GM21529 (cell line): ENCODE measurements around the gene NAA50.

Experiments
- ATAC-seq: cut with Tn5 transposase; IDR thresholded peaks from one replicate; pipeline ENCODE4 v1.9.1; 2021; ENCODE audit not compliant: unreplicated experiment

Gene NAA50

DNA sequence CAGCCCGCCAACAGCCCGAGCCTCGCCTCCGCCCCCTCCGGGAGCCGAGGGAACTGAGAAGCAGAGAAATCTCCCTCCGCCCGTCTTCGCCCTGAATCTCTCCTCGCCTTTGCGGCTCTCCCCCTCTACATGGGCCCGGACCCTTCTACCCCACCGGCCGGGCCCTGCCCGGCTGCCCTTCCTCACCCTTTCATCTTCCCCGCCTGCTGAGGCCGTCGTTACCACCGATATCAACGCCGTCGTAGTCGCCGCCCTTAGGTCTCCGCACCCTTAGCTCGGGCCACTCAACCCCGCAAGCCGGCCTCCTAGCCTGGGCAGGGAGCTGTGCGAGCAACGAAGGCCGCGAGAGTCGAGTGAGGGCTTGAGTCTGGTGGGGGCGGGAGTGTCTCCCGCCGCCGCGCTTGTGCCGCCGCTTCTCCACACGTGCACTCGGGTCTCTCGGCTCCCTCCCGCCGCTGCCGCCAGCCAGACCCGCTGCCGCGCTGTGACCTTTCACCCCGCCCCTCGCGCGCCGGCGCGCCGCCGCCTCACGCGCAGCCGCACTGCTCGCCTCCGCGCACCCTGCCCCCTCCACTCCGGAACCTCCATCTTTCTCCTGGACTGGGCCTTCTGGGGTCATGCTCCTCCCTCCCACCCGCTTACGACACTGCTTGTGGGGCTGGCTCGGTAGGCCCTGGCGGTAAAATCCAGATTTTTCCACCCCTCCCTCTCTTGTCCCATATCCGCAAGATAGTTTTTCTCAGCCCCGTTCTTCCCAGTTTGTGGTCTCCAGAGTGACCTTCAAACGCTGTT lies at the start of gene NAA50:
Gene NAA50 (minus strand): TSS at position 494 of the 792 bp plus-strand sequence. CDS start 300 bp downstream, at position 194.
- ATAC-seq: peak; percentile 42

DNA sequence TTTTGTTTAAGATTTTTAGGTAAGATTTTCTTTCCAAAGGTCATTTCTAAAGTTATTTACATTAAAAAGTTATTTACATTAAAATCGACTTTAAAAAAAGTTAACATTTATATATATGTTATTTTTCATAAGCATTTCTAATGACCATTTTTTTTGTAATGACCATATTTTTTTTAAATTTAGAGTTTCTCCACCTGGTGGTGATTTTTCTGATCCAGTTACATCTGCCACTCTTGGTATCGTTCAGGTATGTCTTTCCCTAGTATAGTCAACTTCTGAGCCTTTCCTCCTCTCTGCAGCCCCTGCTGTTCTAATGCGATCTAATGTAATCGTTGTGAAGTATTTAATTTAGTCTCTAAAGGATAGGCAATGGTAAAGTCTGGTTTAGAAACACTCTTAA lies 49.6 kb upstream of the NAA50 start:
- ATAC-seq: no peak

DNA sequence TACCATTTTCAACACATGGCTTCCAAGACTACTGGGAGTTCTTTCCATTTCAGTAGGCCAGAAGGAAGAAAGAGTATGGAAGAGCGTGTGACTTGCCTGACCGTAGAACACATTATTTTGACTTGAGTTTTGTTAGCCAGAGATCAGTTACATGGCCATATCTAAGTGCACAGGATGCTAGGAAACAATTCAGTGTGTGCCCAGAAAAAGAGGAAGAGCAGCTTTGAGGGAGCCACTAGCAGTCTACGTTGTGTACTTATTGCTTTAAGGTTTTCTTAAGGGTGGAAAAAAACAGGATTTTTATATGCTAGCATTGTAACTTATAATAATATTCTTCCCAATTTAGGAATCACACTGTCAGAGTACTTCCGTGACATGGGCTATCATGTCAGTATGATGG lies 48.5 kb upstream of the NAA50 start:
- no peak for ATAC-seq

DNA sequence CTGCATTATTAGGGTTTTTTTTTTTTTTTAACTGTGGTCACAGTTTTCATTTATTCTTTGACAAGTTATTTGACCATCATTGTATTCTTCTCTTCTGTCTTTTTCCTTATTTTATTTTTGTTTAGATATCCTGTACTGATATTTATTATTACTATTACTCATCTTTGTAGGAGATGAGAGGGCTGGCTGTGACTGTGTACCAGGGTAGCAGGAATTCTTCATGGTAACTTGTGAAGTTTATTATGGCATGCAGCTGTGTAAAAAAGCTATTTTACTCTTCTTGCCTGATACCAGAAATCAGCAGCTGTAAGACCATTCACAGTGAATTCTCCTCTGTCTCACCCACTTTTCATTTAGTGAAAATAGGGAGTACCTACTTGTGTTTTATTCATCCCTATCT lies 45.3 kb upstream of the NAA50 start:
- no peak for ATAC-seq

DNA sequence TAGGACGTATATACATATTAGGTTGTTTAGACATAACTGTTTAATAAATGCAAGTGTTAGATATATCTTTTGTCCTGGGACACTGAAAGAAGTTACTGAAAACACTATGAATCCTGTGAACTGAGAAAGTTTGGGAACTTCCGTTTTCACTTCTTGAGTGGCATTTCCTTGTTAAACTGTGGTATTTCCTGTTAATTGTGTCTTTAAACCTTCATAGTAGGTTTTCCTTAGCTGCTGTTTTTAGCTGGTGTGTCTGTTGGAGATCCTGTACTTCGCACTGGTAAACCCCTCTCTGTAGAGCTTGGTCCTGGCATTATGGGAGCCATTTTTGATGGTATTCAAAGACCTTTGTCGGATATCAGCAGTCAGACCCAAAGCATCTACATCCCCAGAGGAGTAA lies 37.9 kb upstream of the NAA50 start:
- ATAC-seq: no peak

DNA sequence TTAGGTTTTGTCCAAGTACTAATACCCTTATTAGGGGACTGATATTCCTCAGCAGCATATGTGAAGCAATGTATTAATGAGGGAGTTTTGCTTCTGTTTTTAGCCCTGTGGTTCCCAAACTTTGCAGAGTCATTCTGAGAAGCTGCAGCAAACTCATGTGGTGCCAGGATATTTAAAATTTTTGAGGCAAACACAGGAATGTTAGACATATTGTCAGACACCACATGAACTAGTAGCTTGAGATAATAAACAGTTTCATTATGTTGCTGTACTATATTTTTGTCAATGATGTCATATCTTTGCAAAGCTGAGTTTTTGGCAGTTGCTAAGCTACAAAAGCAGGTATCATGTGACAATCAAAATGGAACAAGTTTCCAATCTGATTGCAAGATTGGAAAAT lies 37.4 kb upstream of the NAA50 start:
- peak; percentile 60 for ATAC-seq

DNA sequence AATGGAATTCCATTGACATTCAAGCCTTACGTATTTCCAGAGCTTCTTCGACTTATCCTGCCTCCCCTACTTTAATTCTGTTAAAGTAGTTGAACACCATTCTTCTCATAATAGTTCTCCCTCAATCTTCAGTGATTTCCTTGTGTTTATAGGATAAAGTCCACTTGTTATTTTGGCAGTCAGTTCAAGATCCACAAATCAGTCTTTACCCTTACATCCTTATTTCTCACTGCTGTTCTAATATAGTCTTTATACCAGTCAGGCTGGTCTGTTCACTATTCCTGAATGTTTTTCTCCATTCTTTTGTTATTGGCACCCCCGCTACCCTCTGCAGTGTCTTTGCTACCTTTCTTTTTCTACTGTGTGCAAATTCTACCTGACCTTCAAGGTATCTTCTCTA lies 30.5 kb upstream of the NAA50 start:
- ATAC-seq: no peak

DNA sequence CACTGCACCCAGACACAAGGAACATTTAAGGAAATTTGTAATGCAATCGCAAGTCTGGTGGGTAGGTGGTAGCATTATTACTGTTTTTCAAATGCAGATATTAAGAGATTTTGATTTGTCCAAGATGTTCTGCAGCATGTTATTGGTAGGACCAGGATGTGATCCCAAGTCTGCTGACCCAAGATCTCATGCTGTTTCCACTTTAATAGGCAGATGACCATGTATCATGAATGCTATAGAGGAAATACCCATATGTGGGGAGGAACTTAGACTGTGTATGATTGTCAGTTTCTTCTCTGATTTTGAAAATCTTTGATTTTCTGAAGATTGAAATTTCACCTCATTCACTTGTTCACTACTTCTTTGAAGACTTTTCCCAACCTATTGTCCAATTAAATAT lies 29.5 kb upstream of the NAA50 start:
- no peak for ATAC-seq

DNA sequence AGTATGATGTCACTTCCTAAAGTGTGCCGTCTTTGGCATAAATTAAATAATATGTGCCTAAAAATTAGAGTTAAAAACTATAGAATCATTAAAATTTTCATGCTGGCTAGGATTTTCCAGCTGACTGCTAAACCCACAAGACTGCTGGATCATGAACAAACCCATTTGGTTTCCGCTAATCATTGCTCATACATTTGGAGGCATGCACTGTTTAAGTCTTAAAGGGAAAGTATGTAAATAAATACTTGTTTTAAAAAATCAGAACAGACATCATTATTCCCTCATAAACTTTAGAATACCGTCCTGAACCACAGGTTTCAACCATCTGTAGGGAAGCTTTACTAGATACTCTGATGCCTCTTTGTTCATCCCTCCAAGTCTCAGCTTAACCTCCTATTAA lies 27.3 kb upstream of the NAA50 start:
- ATAC-seq: no peak

DNA sequence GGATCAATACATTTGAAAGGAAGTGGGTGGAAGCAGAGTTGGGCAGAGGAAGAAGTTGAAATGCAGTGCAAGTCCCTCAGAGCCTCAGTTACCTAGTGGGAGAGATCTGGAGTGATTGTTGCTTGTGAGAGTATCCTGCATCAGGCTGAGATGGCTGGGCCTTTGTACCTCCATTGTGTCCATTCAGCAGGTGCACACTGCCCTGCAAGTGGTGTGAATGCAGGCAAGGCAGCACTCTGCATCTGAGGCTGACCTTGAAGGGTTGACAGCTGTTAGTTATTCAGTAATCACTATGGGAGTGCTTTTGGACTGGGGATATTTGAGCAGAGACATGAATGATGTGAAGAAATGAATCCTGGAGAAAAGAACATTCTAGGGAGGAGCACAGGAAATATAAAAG lies 25.9 kb upstream of the NAA50 start:
- ATAC-seq: no peak

DNA sequence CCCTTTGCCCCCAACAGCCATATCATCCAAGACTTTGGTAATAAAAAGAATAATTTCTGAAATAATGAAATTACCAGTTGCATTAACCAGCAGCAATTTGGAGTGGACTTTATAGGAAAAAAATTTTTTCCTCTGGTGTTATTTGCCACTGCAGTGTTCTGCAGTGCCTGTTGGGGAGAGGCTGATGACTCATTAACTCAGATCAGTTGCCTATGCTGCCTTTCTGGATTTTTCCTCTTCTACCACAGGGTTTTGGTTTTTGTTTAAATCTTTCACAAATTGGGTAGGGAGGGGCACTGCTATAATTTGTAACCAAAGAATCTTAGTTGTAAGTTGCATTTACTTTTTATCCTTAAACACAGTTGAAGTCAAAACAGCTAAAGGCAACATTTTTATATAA lies 23.5 kb upstream of the NAA50 start:
- ATAC-seq: peak; percentile 86

DNA sequence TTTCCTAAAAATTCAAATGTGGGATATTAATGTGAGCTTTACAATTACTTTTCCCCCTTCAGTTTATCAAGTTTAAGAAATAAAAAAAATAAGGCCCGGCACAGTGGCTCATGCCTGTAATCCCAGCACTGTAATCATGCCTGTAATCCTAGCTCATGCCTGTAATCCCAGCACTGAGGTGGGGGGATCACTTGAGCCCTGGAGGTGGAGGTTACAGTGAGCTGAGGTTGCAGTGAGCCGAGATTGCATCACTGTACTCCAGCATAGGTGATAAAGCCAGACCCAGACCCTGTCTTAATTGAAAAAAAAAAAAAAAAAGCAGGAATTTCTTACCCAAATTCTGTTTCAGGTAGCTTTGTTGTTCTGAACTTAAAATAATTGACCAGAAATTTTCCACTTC lies 18.6 kb upstream of the NAA50 start:
- ATAC-seq: no peak

DNA sequence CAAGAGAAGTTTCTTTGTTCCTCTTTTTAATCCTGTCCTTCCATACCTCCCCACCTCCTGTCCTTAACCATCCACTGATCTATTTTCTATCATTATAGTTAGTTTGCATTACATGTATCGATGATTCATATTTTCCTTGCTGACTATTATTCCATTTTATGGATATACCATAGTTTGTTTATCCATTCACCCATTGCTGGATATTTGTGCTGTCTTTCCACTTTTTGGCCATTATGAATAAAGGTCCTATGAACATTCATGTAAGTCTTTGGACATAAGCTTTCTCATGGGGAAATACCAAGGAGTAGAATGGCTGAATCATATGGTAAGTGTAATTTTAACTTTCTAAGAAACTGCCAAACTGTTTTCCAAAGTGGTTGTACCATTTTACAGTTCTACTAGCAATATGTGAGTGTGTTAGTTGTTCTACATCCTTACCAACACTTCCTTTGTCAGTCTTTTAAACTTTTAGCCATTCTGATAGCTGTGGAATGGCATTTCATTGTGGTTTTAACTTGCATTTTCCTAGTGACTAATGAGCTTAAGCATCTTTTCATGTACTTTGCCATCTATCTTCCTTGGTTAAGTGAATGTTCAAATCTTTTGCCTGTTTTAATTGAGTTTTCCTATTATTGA lies 12.5 kb upstream of the NAA50 start:
- ATAC-seq: no peak

DNA sequence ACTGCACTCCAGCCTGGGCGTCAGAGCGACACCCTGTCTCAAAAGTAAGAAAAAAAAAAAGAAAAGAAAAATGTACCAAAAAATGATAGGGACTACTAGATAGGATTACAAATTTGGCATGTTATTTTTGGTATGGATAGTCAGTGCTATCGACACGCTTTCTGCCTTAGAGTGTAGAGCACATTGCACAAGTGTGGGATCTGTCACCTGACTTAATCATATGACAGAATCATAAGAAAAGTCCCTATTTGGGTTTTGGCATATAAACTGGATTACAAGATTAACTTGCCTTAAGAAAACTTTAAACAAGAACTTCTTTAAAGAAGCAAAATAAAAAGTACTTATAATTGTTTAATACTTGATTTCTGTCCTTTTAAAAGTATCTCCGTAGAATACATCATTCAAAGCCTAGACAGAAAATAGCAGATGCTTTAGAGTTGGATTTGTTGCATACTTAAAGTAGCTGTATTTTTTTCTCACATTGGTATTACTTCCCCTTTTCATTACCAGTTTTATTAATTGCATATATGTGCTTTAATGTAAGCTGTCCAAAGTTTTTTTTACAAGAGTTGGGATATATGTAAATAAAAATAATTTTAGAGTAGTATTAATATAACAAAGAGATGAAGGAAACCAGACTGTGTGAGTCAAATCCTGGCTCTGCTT lies 8.6 kb upstream of the NAA50 start:
- no peak for ATAC-seq

DNA sequence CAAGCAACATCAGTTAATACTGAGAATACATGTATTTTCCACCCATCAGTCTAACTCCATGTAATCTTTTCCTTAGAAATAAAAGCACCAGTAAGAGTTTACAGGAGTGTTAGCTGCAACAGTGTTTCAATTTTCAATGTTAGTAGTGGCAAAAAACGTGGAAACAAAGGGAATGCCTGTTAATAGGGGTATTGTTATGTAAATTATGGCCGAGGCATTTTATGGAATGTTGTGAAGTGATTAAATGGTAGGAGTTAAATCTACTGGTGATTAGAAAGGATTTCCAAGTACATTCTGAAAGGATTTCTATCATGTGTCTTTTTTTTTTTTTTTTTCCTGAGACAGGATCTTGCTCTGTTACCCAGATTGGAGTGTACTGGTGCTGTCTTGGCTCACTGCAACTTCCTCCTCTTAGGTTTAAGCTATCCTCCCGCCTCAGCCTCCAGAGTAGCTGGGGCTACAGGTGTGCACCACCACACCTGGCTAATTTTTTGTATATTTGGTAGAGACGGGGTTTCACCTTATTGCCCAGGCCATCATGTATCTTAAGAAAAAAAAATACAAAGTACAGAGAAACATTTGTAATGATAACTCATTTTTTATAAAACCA lies 7.4 kb upstream of the NAA50 start:
- ATAC-seq: no peak

DNA sequence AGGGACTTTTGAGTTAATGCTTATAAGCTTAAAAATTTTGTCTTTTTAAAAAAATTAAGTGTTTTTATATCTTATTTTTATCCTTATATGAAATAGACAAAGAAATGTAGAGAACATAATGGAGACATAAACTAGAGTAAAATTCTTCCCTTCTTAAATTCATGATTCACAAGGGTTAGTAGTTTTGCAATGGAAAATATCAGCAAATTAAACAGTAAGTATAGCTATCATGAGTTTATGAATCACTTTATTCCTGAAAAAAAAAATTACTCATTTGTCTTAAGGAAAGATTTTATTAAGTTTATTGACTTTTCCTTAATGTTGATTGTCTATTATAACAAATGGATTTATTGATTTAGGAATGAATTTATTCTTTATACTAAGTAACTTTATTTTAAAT lies 5.1 kb upstream of the NAA50 start:
- no peak for ATAC-seq

DNA sequence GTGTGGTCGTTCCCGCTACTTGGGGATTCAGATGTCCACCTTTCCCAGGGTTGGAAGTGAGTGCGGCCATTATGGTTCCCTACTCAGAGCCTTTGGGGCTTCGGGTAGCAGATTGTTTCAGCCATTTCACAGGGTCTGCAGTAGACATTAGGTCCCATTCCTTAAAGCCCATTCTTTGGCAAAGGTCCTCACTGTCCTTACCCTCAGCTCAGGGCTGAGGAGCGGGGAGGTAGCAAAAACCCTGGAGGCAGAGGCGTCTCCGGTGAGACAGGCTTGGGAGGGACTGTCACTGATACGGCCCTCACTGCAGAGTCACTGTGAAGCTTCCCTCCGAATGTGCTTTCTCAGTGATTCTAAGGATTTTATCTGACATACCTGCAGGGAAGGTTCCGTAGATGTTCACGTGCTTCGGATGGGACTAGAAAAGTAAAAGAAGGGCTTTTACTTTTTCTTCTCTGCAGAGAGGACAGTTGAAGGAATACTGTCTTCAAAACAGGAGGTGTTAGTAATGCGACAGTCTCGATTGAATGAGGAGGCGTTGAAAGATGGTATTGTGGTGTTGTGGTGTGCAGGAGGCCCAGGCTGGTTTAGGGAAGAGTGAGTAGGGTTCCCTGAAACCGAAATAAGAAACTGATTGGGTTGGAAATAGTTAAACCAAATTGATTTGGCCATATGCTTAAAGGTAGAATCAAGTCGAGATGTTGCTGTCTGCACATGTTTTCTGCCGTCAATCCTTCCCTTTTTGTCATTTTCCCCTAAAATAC lies 1.4 kb upstream of the NAA50 start:
- no peak for ATAC-seq

DNA sequence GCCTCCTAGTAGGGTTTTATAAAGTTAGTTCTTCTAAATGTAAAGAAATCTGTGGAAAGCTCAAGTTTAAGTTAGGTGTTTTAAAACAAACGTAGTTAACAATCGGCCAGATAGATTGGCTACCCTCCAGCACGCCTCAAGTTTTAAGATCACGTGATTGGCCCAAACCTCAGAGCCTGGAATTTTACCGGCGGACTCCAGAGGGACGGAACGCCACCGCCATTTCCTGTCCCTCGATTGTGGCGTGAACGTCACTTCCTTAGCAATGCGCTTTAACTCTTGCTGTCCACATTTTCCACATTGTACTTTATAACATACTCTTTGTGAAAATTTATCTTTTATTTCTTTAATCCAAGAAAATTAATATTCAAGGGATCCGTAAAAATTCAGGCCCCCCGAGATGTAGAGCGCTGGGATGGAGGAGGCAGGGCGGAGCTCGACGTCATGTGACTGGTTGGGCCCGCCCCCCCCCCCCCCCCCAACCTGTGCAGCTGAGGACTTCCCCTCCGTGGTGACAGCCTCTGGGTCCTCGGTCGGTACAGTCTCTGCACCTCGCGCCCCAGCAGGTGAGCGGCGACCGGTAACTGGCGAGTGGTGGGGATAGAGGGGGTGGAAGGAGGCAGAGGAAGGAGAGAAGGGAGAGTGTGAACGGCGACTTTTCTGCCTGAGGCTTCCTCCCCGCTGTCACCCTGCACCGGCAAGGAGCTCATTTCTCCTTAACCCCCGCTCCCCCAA lies 666 bp upstream of the NAA50 start, which contains the start of gene ATP6V1A:
Gene ATP6V1A (plus strand): TSS at position 488 of the 735 bp plus-strand sequence. CDS start 31,719 bp downstream, outside the sequence.
- ATAC-seq: peak; percentile 36

DNA sequence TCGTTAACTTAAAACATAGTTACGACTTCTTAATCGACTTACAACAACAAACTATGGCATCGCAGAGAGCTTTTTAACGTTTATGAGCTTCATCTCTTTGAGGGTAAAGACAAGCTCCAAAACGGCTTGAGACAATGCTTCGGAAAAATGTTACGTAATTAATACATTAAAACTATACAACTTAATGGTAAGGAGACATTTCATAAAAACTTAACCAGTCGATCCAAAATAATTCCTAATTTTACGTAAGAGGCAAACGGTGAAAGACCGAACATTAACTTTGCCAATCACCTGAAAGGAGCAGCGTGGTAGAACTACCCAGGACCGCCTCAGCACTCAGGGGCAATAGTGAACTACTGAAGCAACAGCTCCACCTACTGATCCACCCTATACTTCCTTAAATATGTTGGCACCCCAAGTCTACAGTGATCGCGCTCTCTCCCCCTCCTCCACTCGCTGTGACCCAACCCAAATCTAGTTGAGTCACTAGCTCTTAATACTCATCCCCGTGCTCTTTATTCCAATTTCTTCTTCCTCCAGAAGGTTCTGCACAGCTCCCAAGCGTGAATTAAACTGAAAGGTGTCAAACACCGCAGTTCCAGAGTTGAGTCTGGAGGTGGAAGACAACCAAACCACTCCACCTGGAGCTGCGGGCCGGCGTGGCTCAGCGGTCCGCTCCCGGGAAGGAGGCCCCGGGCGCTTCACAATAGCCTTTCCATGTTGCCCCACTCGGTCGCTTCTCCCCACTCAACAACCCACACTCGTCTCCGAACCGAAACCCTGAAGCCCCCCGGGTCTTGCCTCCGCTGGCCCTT lies 901 bp downstream of the NAA50 start:
- peak; percentile 56 for ATAC-seq
